Neural crest cell (in vitro differentiated cells): Measurements from ENCODE around the gene LRMDA. TPM values are rescaled to one million over a fixed set of nuclear protein-coding genes. Genes with fewer than 3 reads are reported as not detected.

ENCODE experiments used
- DNase-seq: peaks from one replicate; pipeline ENCODE4 v3.0.0; 2021; ENCODE audit warnings: low read depth, mixed read lengths, low spot score
- H3K27ac Mint-ChIP-seq: one replicate; pipeline ENCODE4 v1.8.0; 2021; ENCODE audit warnings: mild to moderate bottlenecking, mixed read lengths; ENCODE audit not compliant: unreplicated experiment
- H3K27me3 Mint-ChIP-seq: 2 replicates; pipeline ENCODE4 v1.8.0; 2021; ENCODE audit warnings: low read depth, mild to moderate bottlenecking, mixed read lengths
- H3K36me3 Mint-ChIP-seq: 2 replicates; pipeline ENCODE4 v1.8.0; 2021; ENCODE audit warnings: low read depth, mild to moderate bottlenecking, mixed read lengths
- H3K4me1 Mint-ChIP-seq: 2 replicates; pipeline ENCODE4 v1.8.0; 2021; ENCODE audit warnings: mixed read lengths
- H3K4me3 Mint-ChIP-seq: one replicate; pipeline ENCODE4 v1.8.0; 2021; ENCODE audit warnings: mild to moderate bottlenecking, mixed read lengths
- H3K9me3 Mint-ChIP-seq: 2 replicates; pipeline ENCODE4 v1.8.0; 2021; ENCODE audit warnings: mixed read lengths
- CTCF ChIP-seq: fragments of 200-600 bp; sonication (generic); conservative IDR thresholded peaks from 2 replicates; pipeline ENCODE4 v1.5.0; 2021; ENCODE audit warnings: antibody characterized with exemption, mild to moderate bottlenecking
- total RNA-seq: library from RNA; stranded (reverse); gene quantifications from 2 replicates; pipeline ENCODE4 v1.2.1, GENCODE V29; 2021

LRMDA gene
- total RNA-seq, 1 donor from 2014 or later: 3.1 TPM

DNA sequence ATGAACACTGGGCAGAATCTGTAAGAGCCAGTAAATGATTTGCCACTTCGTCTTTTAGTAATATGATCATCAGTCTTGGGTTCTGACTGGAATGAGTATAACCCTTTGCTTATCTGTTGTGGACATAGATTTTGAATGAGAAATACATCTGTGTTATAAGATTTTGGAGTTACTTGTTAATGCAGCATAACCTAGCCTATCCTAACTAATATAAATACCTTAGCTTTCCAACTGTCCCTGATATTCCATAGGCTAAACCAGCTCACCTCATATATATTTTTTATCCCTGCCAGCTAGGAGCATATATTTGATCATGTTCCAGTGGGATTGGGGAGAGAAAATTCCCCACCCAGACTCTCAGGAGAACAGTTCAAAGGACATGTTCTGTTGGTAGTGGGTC, 15.1 kb downstream of the LRMDA start:
- peaks cover 30% of the 10 kb centered on the region for H3K4me1 Mint-ChIP-seq
- H3K27ac Mint-ChIP-seq: no peak overlapping the region
- no peak for DNase-seq
- H3K4me3 Mint-ChIP-seq: no peak overlapping the region
- H3K27me3 Mint-ChIP-seq: no peaks in the 10 kb centered on the region
- TF ChIP-seq CTCF: no peak
- peaks cover 21% of the 10 kb centered on the region for H3K9me3 Mint-ChIP-seq
- peaks cover 23% of the 10 kb centered on the region for H3K36me3 Mint-ChIP-seq

DNA sequence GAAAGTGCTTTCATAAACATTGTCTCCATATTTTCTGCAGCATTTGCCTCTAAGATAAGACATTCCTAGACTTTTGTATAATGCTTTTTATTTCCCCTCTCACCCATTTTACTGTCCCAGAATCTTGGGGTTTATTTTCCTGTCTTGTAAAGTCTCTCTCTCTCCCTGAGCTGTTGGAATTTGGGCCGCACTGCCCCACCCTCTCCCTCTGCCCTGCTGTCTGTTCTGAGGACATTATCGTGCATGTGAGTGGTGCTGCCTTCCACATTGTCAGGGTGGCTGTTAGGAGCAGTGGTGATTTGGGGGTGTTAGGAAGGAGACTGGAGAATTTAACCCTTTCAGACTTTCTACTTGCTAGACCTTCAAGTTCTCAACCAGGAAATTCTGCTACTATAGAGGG, 16.7 kb downstream of the LRMDA start:
- no peak overlapping the region for H3K27ac Mint-ChIP-seq
- no peak for TF ChIP-seq CTCF
- peaks cover 17% of the 10 kb centered on the region for H3K36me3 Mint-ChIP-seq
- H3K9me3 Mint-ChIP-seq: peaks cover 13% of the 10 kb centered on the region
- H3K4me1 Mint-ChIP-seq: peaks cover 45% of the 10 kb centered on the region
- H3K27me3 Mint-ChIP-seq: peaks cover 3% of the 10 kb centered on the region
- DNase-seq: no peak
- H3K4me3 Mint-ChIP-seq: no peak overlapping the region

- TF ChIP-seq CTCF: no peak
- peaks cover 6% of the 10 kb centered on the region for H3K9me3 Mint-ChIP-seq
- peak overlapping the region; percentile 18 for H3K4me3 Mint-ChIP-seq
- H3K27me3 Mint-ChIP-seq: peaks cover 3% of the 10 kb centered on the region
- peak overlapping the region; percentile 21 for H3K27ac Mint-ChIP-seq
- DNase-seq: no peak
- H3K36me3 Mint-ChIP-seq: peaks cover 10% of the 10 kb centered on the region
- peaks cover 45% of the 10 kb centered on the region for H3K4me1 Mint-ChIP-seq
These were observed 18.1 kb downstream of the LRMDA start for GRCh38 chr10:75449382-75450074.

- Mint-ChIP-seq H3K27me3 (peaks cover 3% of the 10 kb centered on the region), H3K4me1 (peaks cover 45% of the 10 kb centered on the region)
These were observed 18.6 kb downstream of the LRMDA start for GRCh38 chr10:75450075-75450445.

More at GRCh38 chr10:75450075-75450445, 18.6 kb downstream of the LRMDA start:
- Mint-ChIP-seq H3K36me3 (peaks cover 10% of the 10 kb centered on the region), H3K9me3 (peaks cover 6% of the 10 kb centered on the region), H3K4me3 (peak overlapping the region; percentile 18), H3K27ac (peak overlapping the region; percentile 69)
- DNase-seq: no peak
- TF ChIP-seq CTCF: no peak
